Skeletal muscle tissue (tissue), 4 donors: ENCODE data around the gene DAB2IP. TPM values are rescaled to one million over a fixed set of nuclear protein-coding genes. Genes with fewer than 3 reads are reported as not detected.

Experiments
- H3K27ac ChIP-seq: one replicate; pipeline ENCODE4 v1.7.0; 2013; ENCODE audit warnings: mild to moderate bottlenecking, low read depth, low read length, inconsistent platforms
- H3K27me3 ChIP-seq, 3 donors: one replicate each; pipeline ENCODE4 v1.7.0; 2013; ENCODE audit warnings: low read length in 3 of 3; ENCODE audit not compliant: control insufficient read depth in 3 of 3, insufficient read depth in 3 of 3
- H3K36me3 ChIP-seq, 3 donors: one replicate each; pipeline ENCODE4 v1.7.0; 2013; ENCODE audit warnings: low read length in 3 of 3; ENCODE audit not compliant: control insufficient read depth in 3 of 3, insufficient read depth in 3 of 3
- H3K4me1 ChIP-seq, 3 donors: one replicate each; pipeline ENCODE4 v1.7.0; 2013; ENCODE audit warnings: low read length in 3 of 3, mild to moderate bottlenecking in 3 of 3; ENCODE audit not compliant: control insufficient read depth in 3 of 3, insufficient read depth in 3 of 3
- H3K4me3 ChIP-seq, 3 donors: one replicate each; pipeline ENCODE4 v1.7.0; 2013; ENCODE audit warnings: low read length in 3 of 3
- H3K9ac ChIP-seq, 3 donors: one replicate each; pipeline ENCODE4 v1.7.0; 2013; ENCODE audit warnings: low read length in 3 of 3, mild to moderate bottlenecking in 3 of 3, moderate library complexity in 2 of 3, low read depth in 1 of 3
- H3K9me3 ChIP-seq, 3 donors: one replicate each; pipeline ENCODE4 v1.7.0; 2013; ENCODE audit warnings: low read length in 3 of 3; ENCODE audit not compliant: control insufficient read depth in 3 of 3
- total RNA-seq: library from RNA; depleted of rRNA; stranded (reverse); fragments of >200 nt; gene quantifications from one replicate; pipeline ENCODE4 v1.2.3, GENCODE V29; 2014
- donor health status: Osteomylitis.

The DAB2IP gene
- total RNA-seq, 1 donor from 2014 or later: 12.5 TPM

DNA sequence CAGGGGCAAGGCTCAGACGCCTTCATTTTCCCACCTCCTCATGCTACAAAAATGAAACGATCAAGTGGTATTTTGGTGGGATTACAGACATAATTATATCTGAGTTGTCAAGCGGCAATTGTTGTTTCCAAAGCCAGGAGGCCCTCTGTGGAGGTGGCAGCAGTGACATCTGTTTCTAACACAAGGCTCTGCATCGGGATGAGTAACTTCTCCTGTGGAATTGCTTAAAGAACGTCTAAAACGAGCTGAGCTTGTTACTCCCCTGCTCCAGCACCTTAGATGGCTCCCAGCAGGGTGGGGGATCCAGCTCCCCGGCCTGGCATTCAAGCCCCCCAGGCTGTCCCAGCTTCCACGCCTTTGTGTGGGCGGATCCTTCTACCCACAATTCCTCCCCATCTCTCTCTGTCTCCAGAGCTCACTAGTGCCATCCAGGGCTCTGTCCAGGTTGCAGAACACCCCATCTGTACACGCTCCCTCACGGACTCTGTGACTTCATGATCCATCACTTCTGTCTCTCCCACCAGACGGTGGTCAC, 36.8 kb downstream of the DAB2IP start:
- no peak overlapping the region for H3K9ac ChIP-seq
- peaks cover 16 to 53% (median 42%) of the 10 kb centered on the region in 3 donors for H3K4me1 ChIP-seq
- H3K27ac ChIP-seq: no peak overlapping the region

DNA sequence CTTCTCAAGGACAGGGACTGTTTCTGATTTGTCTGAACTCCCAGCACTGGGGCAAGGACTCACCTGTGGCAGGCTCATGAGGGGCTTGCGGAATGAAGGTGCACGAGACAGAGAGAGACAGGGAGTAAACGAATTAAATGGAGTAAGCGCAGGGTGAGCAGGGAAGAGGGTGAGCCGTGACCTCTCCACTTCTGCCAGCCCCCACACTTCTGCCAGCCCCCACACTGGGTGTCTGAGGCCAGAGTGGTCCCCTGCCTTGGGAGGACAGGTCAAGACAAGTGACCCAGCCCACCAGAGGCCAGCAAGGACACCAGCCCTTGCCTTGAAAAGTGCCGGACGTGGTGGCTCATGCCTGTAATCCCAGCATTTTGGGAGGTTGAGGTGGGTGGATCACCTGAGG, 37.2 kb downstream of the DAB2IP start:
- H3K27ac ChIP-seq: no peak overlapping the region
- no peak overlapping the region for H3K9ac ChIP-seq
- H3K9me3 ChIP-seq: no peaks in the 10 kb centered on the region
- peaks cover 0 to 8% (median 5%) of the 10 kb centered on the region in 3 donors for H3K36me3 ChIP-seq
- H3K27me3 ChIP-seq: no peaks in the 10 kb centered on the region
- H3K4me3 ChIP-seq: no peak overlapping the region
- peaks cover 16 to 53% (median 42%) of the 10 kb centered on the region in 3 donors for H3K4me1 ChIP-seq

More for the DNA sequence above, 36.8 kb downstream of the DAB2IP start:
- no peaks in the 10 kb centered on the region for H3K9me3 ChIP-seq
- no peak overlapping the region for H3K4me3 ChIP-seq
- no peaks in the 10 kb centered on the region for H3K27me3 ChIP-seq
- peaks cover 0 to 7% (median 5%) of the 10 kb centered on the region in 3 donors for H3K36me3 ChIP-seq

DNA sequence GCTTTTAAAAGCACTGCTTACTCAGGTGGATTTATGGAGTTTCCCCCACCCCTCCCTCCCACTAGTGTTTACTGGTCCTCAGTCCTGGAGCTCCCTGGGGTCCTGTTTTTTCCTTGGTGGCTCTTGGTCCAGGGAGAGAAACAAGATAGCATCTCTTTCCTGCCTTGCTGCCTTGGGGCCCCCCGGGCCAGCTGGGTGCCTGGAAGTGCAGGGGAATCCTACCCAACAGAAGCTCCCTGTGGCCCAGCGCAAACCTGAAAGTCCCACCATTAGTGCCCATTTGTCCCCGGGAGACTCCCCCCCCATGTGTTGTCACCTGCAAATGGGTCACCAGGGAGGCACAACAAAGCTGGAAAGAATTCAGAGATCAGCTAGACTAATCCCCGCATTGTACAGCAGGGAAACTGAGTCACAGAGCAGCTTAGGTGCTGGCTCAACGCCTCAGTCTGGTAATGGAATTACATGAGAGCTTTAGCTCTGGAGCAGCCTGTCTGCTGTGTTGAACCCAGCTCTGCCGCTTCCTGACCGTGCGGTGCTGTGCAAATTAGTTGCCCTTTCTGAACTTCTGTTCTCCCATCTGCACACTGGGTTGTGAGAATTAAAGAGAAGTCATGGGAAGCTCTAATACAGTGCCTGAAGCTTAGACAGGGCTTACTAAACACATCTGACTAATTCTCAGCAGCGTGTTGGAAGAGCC, 38.2 kb downstream of the DAB2IP start:
- no peaks in the 10 kb centered on the region for H3K27me3 ChIP-seq
- H3K27ac ChIP-seq: no peak overlapping the region
- H3K36me3 ChIP-seq: peaks cover 0 to 4% (median 0%) of the 10 kb centered on the region in 3 donors
- no peaks in the 10 kb centered on the region for H3K9me3 ChIP-seq
- H3K4me1 ChIP-seq: peaks cover 15 to 51% (median 42%) of the 10 kb centered on the region in 3 donors
- peak overlapping the region in 1 of 3 donors; percentile 16 for H3K9ac ChIP-seq
- no peak overlapping the region for H3K4me3 ChIP-seq

DNA sequence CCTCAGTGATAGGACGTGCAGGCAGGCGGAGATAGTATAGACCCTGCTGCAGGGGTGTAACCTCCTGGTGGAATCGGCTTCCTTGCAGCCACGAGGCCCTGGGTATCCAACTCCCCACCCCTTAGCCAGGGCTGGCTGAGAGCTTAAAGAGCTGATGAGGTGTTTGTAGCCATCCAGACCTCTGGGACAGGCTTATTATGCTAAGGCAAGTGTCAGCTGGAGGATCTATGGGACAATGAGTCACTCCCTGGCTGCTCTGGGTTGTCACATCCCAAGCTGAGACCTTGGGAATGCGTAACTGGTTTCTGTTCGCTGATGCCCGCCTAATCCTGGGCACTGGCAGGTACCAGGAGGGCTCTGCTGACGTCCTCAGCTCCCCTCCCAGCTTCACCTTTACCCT, 38.9 kb downstream of the DAB2IP start:
- Histone ChIP-seq H3K27me3 (no peaks in the 10 kb centered on the region), H3K27ac (no peak overlapping the region), H3K4me1 (peaks cover 15 to 51% (median 42%) of the 10 kb centered on the region in 3 donors), H3K9me3 (no peaks in the 10 kb centered on the region), H3K36me3 (peaks cover 0 to 4% (median 0%) of the 10 kb centered on the region in 3 donors), H3K9ac (peak overlapping the region in 1 of 3 donors; percentile 35), H3K4me3 (no peak overlapping the region)

DNA sequence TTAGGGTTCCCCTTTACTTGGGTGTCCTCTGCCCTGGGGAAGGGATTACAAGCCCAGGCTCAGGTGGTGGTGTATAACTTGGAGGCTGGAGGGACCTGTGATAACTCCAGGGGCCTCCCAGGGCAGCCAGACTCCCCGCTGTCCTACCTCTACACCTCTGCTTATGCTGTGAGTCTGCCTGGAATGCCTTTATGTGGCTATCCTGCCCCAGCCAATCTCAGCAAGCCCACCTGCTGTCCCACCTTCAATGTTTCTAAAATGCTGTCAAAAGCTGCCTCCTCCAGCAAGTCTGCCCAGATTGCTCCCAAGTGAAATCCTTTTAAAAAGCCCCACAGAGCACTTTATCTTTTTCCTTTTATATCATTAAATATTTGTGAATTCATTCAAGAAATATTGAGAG, 39.3 kb downstream of the DAB2IP start:
- no peak overlapping the region for H3K4me3 ChIP-seq
- H3K27me3 ChIP-seq: no peaks in the 10 kb centered on the region
- peaks cover 15 to 51% (median 42%) of the 10 kb centered on the region in 3 donors for H3K4me1 ChIP-seq
- peak overlapping the region in 1 of 3 donors; percentile 35 for H3K9ac ChIP-seq
- H3K9me3 ChIP-seq: no peaks in the 10 kb centered on the region
- no peak overlapping the region for H3K27ac ChIP-seq
- H3K36me3 ChIP-seq: peaks cover 0 to 4% (median 0%) of the 10 kb centered on the region in 3 donors

DNA sequence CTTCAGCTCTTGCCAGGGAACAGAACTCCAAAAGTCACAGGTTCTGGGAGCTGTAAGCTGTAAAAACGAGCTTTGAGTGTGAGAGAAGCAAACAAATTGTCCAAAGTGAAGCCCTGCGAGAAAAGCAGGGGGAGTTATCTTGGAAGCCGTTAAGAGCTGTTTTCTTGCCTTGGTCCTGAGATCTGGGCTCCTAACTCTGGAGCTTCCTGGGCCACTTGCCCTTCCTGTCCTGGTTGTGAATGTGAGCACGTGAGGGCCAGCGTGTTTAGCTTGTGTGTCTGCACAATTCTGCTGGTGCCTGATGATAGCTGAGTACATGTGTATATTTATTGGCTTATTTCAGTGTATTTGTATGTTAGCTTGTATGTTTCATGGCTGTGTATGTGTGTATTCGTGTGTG, 40.5 kb downstream of the DAB2IP start:
- Histone ChIP-seq H3K36me3 (peaks cover 0 to 4% (median 0%) of the 10 kb centered on the region in 3 donors), H3K27ac (peak overlapping the region; percentile 0), H3K9ac (no peak overlapping the region), H3K27me3 (no peaks in the 10 kb centered on the region), H3K4me3 (no peak overlapping the region), H3K4me1 (peaks cover 12 to 43% (median 34%) of the 10 kb centered on the region in 3 donors), H3K9me3 (no peaks in the 10 kb centered on the region)

DNA sequence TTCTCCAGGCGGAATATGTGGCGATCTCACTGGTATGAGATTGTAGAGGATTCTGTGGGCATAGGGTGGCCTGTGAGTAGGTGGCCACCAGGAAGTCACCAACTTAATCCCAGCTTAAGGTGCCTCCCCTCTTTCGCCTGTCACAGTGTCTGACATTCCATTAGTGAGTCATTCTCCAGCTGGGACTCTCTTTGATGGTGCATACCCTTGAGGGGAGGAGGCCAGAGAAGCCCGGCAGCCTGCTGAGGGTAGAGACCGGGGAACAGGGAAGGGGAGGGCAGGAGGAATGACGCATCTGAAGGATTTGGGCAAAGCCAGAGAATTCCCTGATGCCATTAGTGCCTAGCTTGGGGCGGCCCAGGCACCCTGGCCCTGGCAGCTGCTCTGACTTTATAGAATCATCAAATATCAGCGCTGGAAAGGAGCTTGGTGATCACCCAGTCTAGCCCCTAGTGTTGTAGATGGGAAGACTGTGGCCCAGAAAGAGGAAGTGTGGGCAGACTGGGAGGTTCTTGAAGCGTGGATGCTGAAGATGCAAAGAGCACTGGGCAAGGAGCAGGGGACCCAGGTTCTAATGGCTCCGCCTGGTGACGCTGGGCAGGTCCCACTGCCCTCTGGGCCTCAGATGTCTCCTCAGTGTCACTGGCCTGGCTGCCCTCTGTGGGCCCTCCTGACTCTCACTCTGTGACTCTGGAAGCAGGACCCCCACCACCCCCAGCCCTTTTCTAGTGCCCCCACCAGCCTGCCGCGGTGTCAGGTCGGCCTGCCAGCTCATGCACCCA, 41.4 kb downstream of the DAB2IP start:
- peaks cover 10 to 38% (median 27%) of the 10 kb centered on the region in 3 donors for H3K4me1 ChIP-seq
- H3K27me3 ChIP-seq: no peaks in the 10 kb centered on the region
- H3K9ac ChIP-seq: no peak overlapping the region
- H3K9me3 ChIP-seq: no peaks in the 10 kb centered on the region
- peaks cover 0 to 3% (median 0%) of the 10 kb centered on the region in 3 donors for H3K36me3 ChIP-seq
- H3K27ac ChIP-seq: peak overlapping the region; percentile 0
- no peak overlapping the region for H3K4me3 ChIP-seq

DNA sequence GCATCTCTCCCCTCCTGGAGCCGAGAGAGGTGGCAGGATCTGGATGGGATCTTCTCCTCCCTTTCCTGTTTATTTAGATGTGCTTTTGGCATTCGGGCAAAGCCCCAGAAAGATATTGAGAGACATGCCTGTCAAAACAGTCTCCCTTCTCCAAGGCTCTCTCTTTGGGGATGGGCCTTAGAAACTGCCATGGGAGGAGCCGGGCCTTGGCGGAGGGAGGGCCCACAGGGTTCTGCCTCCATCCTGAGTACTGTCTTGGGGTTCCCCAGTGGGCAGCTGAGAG, 41.9 kb downstream of the DAB2IP start:
- Histone ChIP-seq H3K27ac (no peak overlapping the region), H3K4me1 (peaks cover 10 to 38% (median 27%) of the 10 kb centered on the region in 3 donors), H3K9ac (peak overlapping the region in 1 of 3 donors; percentile 25), H3K36me3 (peaks cover 0 to 2% (median 0%) of the 10 kb centered on the region in 3 donors), H3K27me3 (no peaks in the 10 kb centered on the region), H3K4me3 (no peak overlapping the region), H3K9me3 (no peaks in the 10 kb centered on the region)

DNA sequence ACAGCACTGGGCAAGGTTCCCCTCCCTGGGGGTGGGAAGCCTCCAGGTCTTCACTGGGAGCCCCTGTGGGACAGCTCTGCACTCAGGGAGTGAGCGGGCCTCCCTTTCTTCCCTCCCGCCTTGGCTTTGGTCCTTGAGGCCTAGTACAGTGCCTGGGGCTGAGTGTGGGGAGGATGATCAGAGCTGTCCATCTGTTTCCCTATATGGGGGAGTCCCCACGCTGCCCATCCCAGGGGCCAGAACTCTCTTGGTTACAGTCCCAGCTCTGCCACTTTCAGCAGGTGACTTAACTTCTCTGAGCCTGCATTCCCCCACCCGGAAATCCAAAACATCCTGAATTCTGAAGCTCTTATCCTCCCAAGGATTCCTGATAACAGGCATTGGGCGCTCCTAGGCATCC, 42.6 kb downstream of the DAB2IP start:
- Histone ChIP-seq H3K27ac (no peak overlapping the region), H3K4me1 (peaks cover 10 to 38% (median 27%) of the 10 kb centered on the region in 3 donors)

DNA sequence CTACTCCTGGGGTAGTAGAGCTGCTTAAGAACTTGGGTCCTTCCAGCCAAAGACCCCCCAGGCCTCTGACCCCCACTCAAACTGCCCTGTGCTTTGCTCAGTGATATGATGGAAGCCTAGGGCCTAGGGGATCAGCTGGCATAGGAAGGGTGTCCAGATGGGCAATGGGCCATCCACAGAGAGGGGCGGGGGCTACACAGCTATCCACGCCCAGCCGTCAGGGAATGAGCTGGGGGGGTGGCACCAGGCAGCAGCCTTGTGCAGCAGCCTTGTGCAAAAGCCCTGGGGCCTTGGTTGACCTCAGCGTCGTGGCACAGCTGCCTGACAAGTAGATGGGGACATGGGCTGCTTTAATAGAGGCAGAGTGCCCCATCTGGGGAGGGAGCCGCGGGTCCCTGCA, 43.2 kb downstream of the DAB2IP start:
- no peak overlapping the region for H3K27ac ChIP-seq
- no peaks in the 10 kb centered on the region for H3K9me3 ChIP-seq
- peaks cover 12 to 39% (median 27%) of the 10 kb centered on the region in 3 donors for H3K4me1 ChIP-seq
- peaks cover 0 to 2% (median 0%) of the 10 kb centered on the region in 3 donors for H3K36me3 ChIP-seq
- no peak overlapping the region for H3K9ac ChIP-seq
- H3K4me3 ChIP-seq: no peak overlapping the region
- no peaks in the 10 kb centered on the region for H3K27me3 ChIP-seq

More for the DNA sequence above, 42.6 kb downstream of the DAB2IP start:
- Histone ChIP-seq H3K27me3 (no peaks in the 10 kb centered on the region), H3K9me3 (no peaks in the 10 kb centered on the region), H3K9ac (no peak overlapping the region), H3K4me3 (no peak overlapping the region), H3K36me3 (peaks cover 0 to 2% (median 0%) of the 10 kb centered on the region in 3 donors)
